Measurements from ENCODE around the gene BMAL2.

DNA sequence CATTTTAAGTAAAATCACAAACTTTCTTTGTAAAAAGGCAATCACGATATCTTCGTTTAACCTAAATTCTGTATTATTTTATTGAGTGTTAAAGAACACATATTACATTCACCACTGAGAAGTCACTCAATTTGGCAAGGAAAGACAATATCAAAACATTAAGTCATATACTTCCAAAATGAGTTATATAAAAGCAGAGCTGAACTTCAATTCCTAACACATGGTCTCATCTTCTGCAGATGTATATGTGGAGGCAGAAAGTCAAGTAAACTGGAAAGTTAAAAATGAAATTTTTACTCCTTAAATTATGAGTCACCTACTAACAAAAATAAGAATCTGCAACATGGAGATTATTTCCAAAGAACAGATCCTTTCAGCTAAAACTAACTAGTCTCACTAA lies 28.7 kb downstream of the BMAL2 start:
- TF ChIP-seq, protein P1, sequence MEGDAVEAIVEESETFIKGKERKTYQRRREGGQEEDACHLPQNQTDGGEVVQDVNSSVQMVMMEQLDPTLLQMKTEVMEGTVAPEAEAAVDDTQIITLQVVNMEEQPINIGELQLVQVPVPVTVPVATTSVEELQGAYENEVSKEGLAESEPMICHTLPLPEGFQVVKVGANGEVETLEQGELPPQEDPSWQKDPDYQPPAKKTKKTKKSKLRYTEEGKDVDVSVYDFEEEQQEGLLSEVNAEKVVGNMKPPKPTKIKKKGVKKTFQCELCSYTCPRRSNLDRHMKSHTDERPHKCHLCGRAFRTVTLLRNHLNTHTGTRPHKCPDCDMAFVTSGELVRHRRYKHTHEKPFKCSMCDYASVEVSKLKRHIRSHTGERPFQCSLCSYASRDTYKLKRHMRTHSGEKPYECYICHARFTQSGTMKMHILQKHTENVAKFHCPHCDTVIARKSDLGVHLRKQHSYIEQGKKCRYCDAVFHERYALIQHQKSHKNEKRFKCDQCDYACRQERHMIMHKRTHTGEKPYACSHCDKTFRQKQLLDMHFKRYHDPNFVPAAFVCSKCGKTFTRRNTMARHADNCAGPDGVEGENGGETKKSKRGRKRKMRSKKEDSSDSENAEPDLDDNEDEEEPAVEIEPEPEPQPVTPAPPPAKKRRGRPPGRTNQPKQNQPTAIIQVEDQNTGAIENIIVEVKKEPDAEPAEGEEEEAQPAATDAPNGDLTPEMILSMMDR (IDR thresholded peaks at IDR 0.05; ENCODE audit: insufficient read depth, low read length), result no peak
- no peak for TF ChIP-seq GABPA (IDR thresholded peaks at IDR 0.05; ENCODE audit: low read depth)
